ENCODE data around the gene APIP. TPM values are rescaled to one million over a fixed set of nuclear protein-coding genes. Genes with fewer than 3 reads are reported as not detected.

Gene APIP
- total and polyA plus RNA-seq, 2 of the 8 experiments (the other 6 are each of a cell fraction or from before 2014, with no cell fraction given), result 10.4 to 25.7 TPM

DNA sequence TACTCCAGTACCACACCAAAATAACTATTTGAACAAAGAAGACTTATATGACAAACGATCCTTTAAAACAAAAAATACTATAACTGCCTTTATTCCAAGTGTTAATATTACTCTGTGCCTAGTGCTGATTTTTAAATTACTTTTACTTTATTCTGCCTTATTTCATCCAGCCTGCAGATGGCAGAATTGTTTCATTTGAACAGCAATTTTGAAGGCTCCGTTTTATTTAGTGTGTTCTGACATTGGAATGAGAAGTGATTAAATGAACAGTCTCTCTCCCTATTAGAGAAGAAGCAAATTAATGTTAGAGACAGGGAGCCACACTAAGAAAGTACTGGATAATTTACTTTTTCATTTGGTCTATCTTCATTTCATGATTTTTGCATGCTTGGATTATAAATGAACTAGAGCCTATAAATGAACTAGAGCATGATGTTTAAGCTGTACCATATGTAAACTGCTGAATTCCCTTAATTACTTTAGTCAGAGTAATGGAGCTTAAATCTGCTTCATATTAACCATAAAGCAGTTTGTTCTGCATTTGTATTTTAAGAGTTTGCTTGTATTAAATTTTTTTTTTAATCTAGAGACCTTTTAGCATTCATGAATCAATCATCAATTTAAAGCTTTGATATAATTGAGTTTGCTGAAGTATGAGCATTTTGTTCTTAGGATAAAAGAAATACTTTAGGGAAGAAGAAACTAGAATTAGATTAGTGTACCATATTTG is 10.1 kb upstream of the APIP start:
- no peak overlapping the region for H3K56ac ChIP-seq (replicated peaks; ENCODE audit: insufficient read length, low read depth, low read length)
- no peak for DNase-seq (ENCODE audit: low read depth in 1 of 2, low spot score in 2 of 2)
- no peak overlapping the region for H3K14ac ChIP-seq (ENCODE audit: insufficient read length)
- H4K91ac ChIP-seq (replicated peaks; ENCODE audit: insufficient read length, low read length), result no peak overlapping the region
- H4K5ac ChIP-seq (ENCODE audit: insufficient read length, low read depth, low read length), result no peak overlapping the region
- no peak overlapping the region for H3K9ac ChIP-seq (replicated peaks in 1 of 4; ENCODE audit: extremely low read depth in 1 of 4, low read depth in 3 of 4, low read length in 3 of 4)
- H2BK20ac ChIP-seq (ENCODE audit: low read length), result no peak overlapping the region
- no peak overlapping the region for H3K4me2 ChIP-seq (ENCODE audit: insufficient read depth in 1 of 2, low read depth in 2 of 2, low read length in 2 of 2)
- no peak overlapping the region for H2BK15ac ChIP-seq (ENCODE audit: low read length)
- CTCF ChIA-PET (ENCODE audit: partially characterized antibody), result interaction anchor here (0.6 to 3.8 kb wide), 35 partner anchors 9 to 514 kb away, joined by 3 to 31 read pairs (median 4); no protein-coding TSS in a partner anchor
- no peak overlapping the region for H2BK120ac ChIP-seq (replicated peaks; ENCODE audit: low read depth, low read length)
- no peak overlapping the region for H3K4ac ChIP-seq (replicated peaks; ENCODE audit: insufficient read length, low read depth, low read length)
- FAIRE-seq, result no peak
- no peak overlapping the region for H2AK5ac ChIP-seq (ENCODE audit: low read depth, low read length)
- peaks cover 0 to under 1% of the 10 kb centered on the region in 2 experiments for H4K20me1 ChIP-seq (replicated peaks in 1 of 2; ENCODE audit: control insufficient read depth in 1 of 2, insufficient read depth in 2 of 2, low read length in 2 of 2)
- H3K18ac ChIP-seq (ENCODE audit: extremely low read depth, low read length), result no peak overlapping the region
- no peak overlapping the region for H3K23ac ChIP-seq (ENCODE audit: insufficient read length)
- H4K8ac ChIP-seq (ENCODE audit: extremely low read depth, insufficient read depth, low read length), result no peak overlapping the region
- H3K27me3 ChIP-seq (replicated peaks in 1 of 4; ENCODE audit: control insufficient read depth in 3 of 4, extremely low read depth in 1 of 4, insufficient read depth in 3 of 4, low read length in 3 of 4), result no peaks in the 10 kb centered on the region
- peaks cover 3 to 91% of the 10 kb centered on the region in 2 experiments; a peak in 3 of 4 replicates for H3K79me2 ChIP-seq (ENCODE audit: control insufficient read depth in 1 of 2, insufficient read depth in 2 of 2, low read length in 2 of 2)
- H2BK12ac ChIP-seq (ENCODE audit: low read depth, low read length), result no peak overlapping the region
- no peaks in the 10 kb centered on the region; the same call in 1 of the 2 replicates for H3K79me1 ChIP-seq (ENCODE audit: low read depth, low read length)
- peaks cover 0 to under 1% (median 0%) of the 10 kb centered on the region in 4 experiments; a peak in 1 of 8 replicates for H3K36me3 ChIP-seq (ENCODE audit: control insufficient read depth in 2 of 4, insufficient read depth in 4 of 4, low read length in 3 of 4)
- H3K4me1 ChIP-seq (replicated peaks in 1 of 4; ENCODE audit: control insufficient read depth in 3 of 4, insufficient read depth in 4 of 4, low read length in 3 of 4), result peaks cover 0 to 5% (median 1%) of the 10 kb centered on the region in 4 experiments; a peak in 3 of 7 replicates
- H3K23me2 ChIP-seq (ENCODE audit: low read depth, low read length), result no peaks in the 10 kb centered on the region; the same call in 1 of the 2 replicates
- no peak overlapping the region for H3K4me3 ChIP-seq (ENCODE audit: extremely low read depth in 1 of 4, insufficient read depth in 2 of 4, low read depth in 3 of 4, low read length in 4 of 4)
- H2BK5ac ChIP-seq (ENCODE audit: low read depth, low read length), result no peak overlapping the region
- H2AFZ ChIP-seq (ENCODE audit: low read length), result no peak overlapping the region
- H3K27ac ChIP-seq (ENCODE audit: low read depth, low read length), result no peak overlapping the region
- WGBS, 2 experiments (ENCODE audit: extremely low coverage in 1 of 2, insufficient coverage in 1 of 2, insufficient read length in 1 of 2, insufficient replicate concordance in 2 of 2, low coverage in 1 of 2, low lambda C conversion rate in 2 of 2, missing lambda C conversion rate in 1 of 2), result 40% methylated on average over 2 of the region's 2 CpGs; no CpG with 5 or more reads in 1 of the 2 experiments
- TF ChIP-seq, protein P1, sequence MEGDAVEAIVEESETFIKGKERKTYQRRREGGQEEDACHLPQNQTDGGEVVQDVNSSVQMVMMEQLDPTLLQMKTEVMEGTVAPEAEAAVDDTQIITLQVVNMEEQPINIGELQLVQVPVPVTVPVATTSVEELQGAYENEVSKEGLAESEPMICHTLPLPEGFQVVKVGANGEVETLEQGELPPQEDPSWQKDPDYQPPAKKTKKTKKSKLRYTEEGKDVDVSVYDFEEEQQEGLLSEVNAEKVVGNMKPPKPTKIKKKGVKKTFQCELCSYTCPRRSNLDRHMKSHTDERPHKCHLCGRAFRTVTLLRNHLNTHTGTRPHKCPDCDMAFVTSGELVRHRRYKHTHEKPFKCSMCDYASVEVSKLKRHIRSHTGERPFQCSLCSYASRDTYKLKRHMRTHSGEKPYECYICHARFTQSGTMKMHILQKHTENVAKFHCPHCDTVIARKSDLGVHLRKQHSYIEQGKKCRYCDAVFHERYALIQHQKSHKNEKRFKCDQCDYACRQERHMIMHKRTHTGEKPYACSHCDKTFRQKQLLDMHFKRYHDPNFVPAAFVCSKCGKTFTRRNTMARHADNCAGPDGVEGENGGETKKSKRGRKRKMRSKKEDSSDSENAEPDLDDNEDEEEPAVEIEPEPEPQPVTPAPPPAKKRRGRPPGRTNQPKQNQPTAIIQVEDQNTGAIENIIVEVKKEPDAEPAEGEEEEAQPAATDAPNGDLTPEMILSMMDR (IDR thresholded peaks at IDR 0.05; ENCODE audit: control extremely low read depth in 1 of 3, insufficient read depth in 1 of 3, low read depth in 1 of 3, low read length in 3 of 3), result peak in 2 of 3 experiments; percentile 45 to 50; a peak in 2 of 4 replicates
- TF ChIP-seq, protein P2, sequence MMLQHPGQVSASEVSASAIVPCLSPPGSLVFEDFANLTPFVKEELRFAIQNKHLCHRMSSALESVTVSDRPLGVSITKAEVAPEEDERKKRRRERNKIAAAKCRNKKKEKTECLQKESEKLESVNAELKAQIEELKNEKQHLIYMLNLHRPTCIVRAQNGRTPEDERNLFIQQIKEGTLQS (IDR thresholded peaks at IDR 0.05; ENCODE audit: insufficient read depth, low read depth, low read length), result no peak
- TF ChIP-seq HDAC6 (IDR thresholded peaks at IDR 0.05; ENCODE audit: low read depth, low read length) (no peak), RAD21 (IDR thresholded peaks at IDR 0.05 in 1 of 2, conservative IDR thresholded peaks at IDR 0.05 in 1 of 2; ENCODE audit: low read depth in 2 of 2, low read length in 2 of 2) (peak; percentile 82 to 85), CREB1 (IDR thresholded peaks at IDR 0.05) (no peak)
- POLR2A ChIA-PET (ENCODE audit: partially characterized antibody), result interaction anchor here (3.6 kb wide), 1 partner anchor 10 kb away, joined by 23 read pairs; the partner anchor contains the start of genes APIP and PDHX
- no peaks in the 10 kb centered on the region for H3K9me3 ChIP-seq (ENCODE audit: insufficient read depth in 2 of 2, low read depth in 1 of 2, low read length in 1 of 2)
